Left lung (tissue), 10 donors: ENCODE data around the gene RTN4RL2. TPM values are rescaled to one million over a fixed set of nuclear protein-coding genes. Genes with fewer than 3 reads are reported as not detected.

ENCODE experiments used
- ATAC-seq: fragments of 200-7000 bp; cut with Tn5 transposase; one replicate; pipeline ENCODE4 v1.9.1; 2020; ENCODE audit warnings: moderate library complexity
- DNase-seq, 4 donors: peaks; one replicate each; pipeline ENCODE4 v3.0.0-alpha.2; 2013 to 2020
- H3K27ac ChIP-seq, 2 donors: fragments of 200-600 bp; sonication (generic) in 1 of 2; one replicate each; pipeline versions ENCODE4 v1.5.0 to v1.8.0; 2020 to 2021
- H3K27me3 ChIP-seq, 2 donors: fragments of 200-600 bp; sonication (generic) in 1 of 2; one replicate each; pipeline versions ENCODE4 v1.5.0 to v1.8.0; 2020 to 2021
- H3K36me3 ChIP-seq, 2 donors: fragments of 200-600 bp; sonication (generic) in 1 of 2; one replicate each; pipeline versions ENCODE4 v1.5.0 to v1.8.0; 2020 to 2021
- H3K4me1 ChIP-seq, 2 donors: fragments of 200-600 bp; one replicate each; pipeline ENCODE4 v1.8.0; 2021
- H3K4me3 ChIP-seq, 2 donors: fragments of 200-600 bp; sonication (generic) in 1 of 2; one replicate each; pipeline versions ENCODE4 v1.5.0 to v1.8.0; 2020 to 2021; ENCODE audit warnings: mild to moderate bottlenecking in 1 of 2
- H3K9me3 ChIP-seq, 2 donors: fragments of 200-600 bp; sonication (generic) in 1 of 2; one replicate each; pipeline versions ENCODE4 v1.5.0 to v1.8.0; 2020 to 2021
- CTCF ChIP-seq, 2 donors: fragments of 200-600 bp; sonication (generic) in 1 of 2; IDR thresholded peaks; one replicate each; pipeline versions ENCODE4 v1.5.0 to v1.8.0; 2021; ENCODE audit warnings: antibody characterized with exemption in 2 of 2
- intact Hi-C, 2 donors: fragments of 100-400 bp; cut with DNase I; formaldehyde crosslinking; loops; one replicate each; pipeline versions ENCODE4 v1.11.2 to v1.14.2; 2022
- polyA plus RNA-seq, 6 donors: library from polyadenylated mRNA; unstranded; fragments of 120-200 nt; gene quantifications; one replicate each; pipeline ENCODE4 v1.2.1, GENCODE V29; 2013; ENCODE audit not compliant: insufficient read length in 6 of 6
- total RNA-seq, 2 donors: library from RNA; stranded (reverse); fragmentation: NEBNext Ultra II Directional; extraction: Animal tissue kit (Norgen Biotek cat#: 25700); gene quantifications; one replicate each; pipeline ENCODE4 v1.2.1, GENCODE V29; 2021
- donor health status: DM: no; HTN: yes; CAD: no.
- donor health status: DM: no; HTN: no; CAD: no.

RTN4RL2 gene
- total and polyA plus RNA-seq, 8 donors = 0.87 to 4.8 (median 2.5) TPM

GRCh38 chr11:57458410-57459163 is 1.7 kb upstream of the RTN4RL2 start:
- intact Hi-C loops = loop anchor here in 1 of 2 donors (5.0 kb wide), 1 partner anchor 69 kb away; no protein-coding TSS in a partner anchor
- Histone ChIP-seq H3K27ac (no peak overlapping the region), H3K4me3 (peak overlapping the region; percentile 29 to 47), H3K36me3 (no peaks in the 10 kb centered on the region), H3K4me1 (peaks cover 25 to 44% of the 10 kb centered on the region in 2 donors), H3K27me3 (peaks cover 11 to 57% of the 10 kb centered on the region in 2 donors), H3K9me3 (no peaks in the 10 kb centered on the region)
- TF ChIP-seq CTCF (IDR thresholded peaks at IDR 0.05) = peak; percentile 69 to 73
- peak in 1 of 4 donors; percentile 88 for DNase-seq
- peak; percentile 62 for ATAC-seq

GRCh38 chr11:57459164-57460021 is 935 bp upstream of the RTN4RL2 start:
- peak in 1 of 4 donors; percentile 88 for DNase-seq
- H3K4me3 ChIP-seq = peak overlapping the region; percentile 29 to 47
- no peak for TF ChIP-seq CTCF (IDR thresholded peaks at IDR 0.05)
- H3K27ac ChIP-seq = no peak overlapping the region
- peaks cover 11 to 57% of the 10 kb centered on the region in 2 donors for H3K27me3 ChIP-seq
- intact Hi-C loops = loop anchor here in 1 of 2 donors (5.0 kb wide), 1 partner anchor 68 kb away; no protein-coding TSS in a partner anchor
- peaks cover 25 to 44% of the 10 kb centered on the region in 2 donors for H3K4me1 ChIP-seq
- ATAC-seq = peak; percentile 9
- no peaks in the 10 kb centered on the region for H3K9me3 ChIP-seq
- H3K36me3 ChIP-seq = no peaks in the 10 kb centered on the region

GRCh38 chr11:57460758-57461749 is 726 bp downstream of the RTN4RL2 start:
- no peaks in the 10 kb centered on the region for H3K9me3 ChIP-seq
- H3K27me3 ChIP-seq = peaks cover 11 to 57% of the 10 kb centered on the region in 2 donors
- no peaks in the 10 kb centered on the region for H3K36me3 ChIP-seq
- H3K27ac ChIP-seq = no peak overlapping the region
- H3K4me1 ChIP-seq = peaks cover 25 to 44% of the 10 kb centered on the region in 2 donors
- intact Hi-C loops = no loop called here
- H3K4me3 ChIP-seq = peak overlapping the region; percentile 29 to 47
- ATAC-seq = no peak
- TF ChIP-seq CTCF (IDR thresholded peaks at IDR 0.05) = no peak
- DNase-seq = peak in 1 of 4 donors; percentile 84

- DNase-seq = no peak
- intact Hi-C loops = no loop called here
- no peaks in the 10 kb centered on the region for H3K9me3 ChIP-seq
- H3K4me3 ChIP-seq = no peak overlapping the region
- TF ChIP-seq CTCF (IDR thresholded peaks at IDR 0.05) = no peak
- peaks cover 25 to 42% of the 10 kb centered on the region in 2 donors for H3K4me1 ChIP-seq
- no peaks in the 10 kb centered on the region for H3K36me3 ChIP-seq
- H3K27me3 ChIP-seq = peaks cover 11 to 54% of the 10 kb centered on the region in 2 donors
- H3K27ac ChIP-seq = no peak overlapping the region
- no peak for ATAC-seq
These were observed 1.6 kb downstream of the RTN4RL2 start for GRCh38 chr11:57461841-57462489.
